K562 (cell line): ENCODE results near the gene NOD2. TPM values are rescaled to one million over a fixed set of nuclear protein-coding genes. Genes with fewer than 3 reads are reported as not detected.

ENCODE experiments used
- CBX5 ChIP-seq: IDR thresholded peaks from 2 replicates; pipeline ENCODE4 v1.6.1; 2014; ENCODE audit warnings: low read depth, borderline replicate concordance
- DEAF1 ChIP-seq: fragments of 450-650 bp; formaldehyde crosslinking; IDR thresholded peaks from 2 replicates; pipeline ENCODE4 v1.4.0; 2020; ENCODE audit warnings: mild to moderate bottlenecking, moderate library complexity
- ELK1 ChIP-seq: sonication (generic); formaldehyde crosslinking; IDR thresholded peaks from 2 replicates; pipeline ENCODE4 v1.8.1; 2022; ENCODE audit warnings: missing genetic modification reagents
- FIP1L1 ChIP-seq: fragments of 200-400 bp; formaldehyde crosslinking; IDR thresholded peaks from 2 replicates; pipeline ENCODE4 v1.6.1; 2018; ENCODE audit warnings: mild to moderate bottlenecking, low read depth, low read length; ENCODE audit not compliant: poor library complexity, severe bottlenecking
- HOXB6 ChIP-seq: fragments of 250-450 bp; sonication (Bioruptor Pico); IDR thresholded peaks from 2 replicates; pipeline ENCODE4 v1.5.1; 2022; ENCODE audit warnings: mild to moderate bottlenecking, borderline replicate concordance
- RAD21 ChIP-seq, 2 experiments: fragments of 250-450 bp in 1 of 2; fragments of 450-650 bp in 1 of 2; sonication (Bioruptor Pico) in 1 of 2; formaldehyde crosslinking in 1 of 2; IDR thresholded peaks in 1 of 2; conservative IDR thresholded peaks in 1 of 2; 2 replicates each; pipeline versions ENCODE4 v1.4.0 to v1.8.0; 2020 to 2022; ENCODE audit warnings: mild to moderate bottlenecking in 2 of 2, moderate library complexity in 1 of 2
- REST ChIP-seq, 2 experiments: fragments of 450-650 bp; formaldehyde crosslinking in 1 of 2; IDR thresholded peaks; 2 replicates each; pipeline versions ENCODE4 v1.4.0 to v1.6.1; 2014 to 2020; ENCODE audit warnings: mild to moderate bottlenecking in 2 of 2, borderline replicate concordance in 1 of 2, low read depth in 1 of 2
- polyA plus RNA-seq, 8 experiments: library from polyadenylated mRNA; depleted of rRNA in 4 of 8; stranded (reverse) in 5 of 8; unstranded in 3 of 8; fragments of >200 nt; fragmentation: Nextera tagmentation in 2 of 8; fragmentation: Illumina TruSeq in 1 of 8; extraction: Ambion mirVana in 2 of 8; extraction: Trizol in 1 of 8; gene quantifications; 2 replicates each; pipeline versions ENCODE4 v1.2.1 to v1.2.3, GENCODE V29; 2011 to 2014; ENCODE audit warnings: inconsistent platforms in 1 of 8, missing spikeins in 1 of 8
- total RNA-seq, 7 experiments: library from RNA; depleted of rRNA in 6 of 7; stranded (reverse); fragments of >200 nt in 6 of 7; fragmentation: Illumina TruSeq in 2 of 7; extraction: Trizol in 2 of 7; gene quantifications; 2 replicates each; pipeline versions ENCODE4 v1.2.1 to v1.2.3, GENCODE V29; 2011 to 2021; ENCODE audit warnings: low replicate concordance in 1 of 7

Gene NOD2
- total and polyA plus RNA-seq, 9 of the 15 experiments (the other 6 are each of a cell fraction or from before 2014, with no cell fraction given): 0.04 TPM; not detected in 8

GRCh38 chr16:50671644-50672260 is 21.7 kb upstream of the NOD2 start (continued):
- TF ChIP-seq FIP1L1: no peak
- TF ChIP-seq CBX5: peak; percentile 98
- peak; percentile 62 for TF ChIP-seq DEAF1
- TF ChIP-seq REST (IDR thresholded peaks at IDR 0.05; ENCODE audit: borderline replicate concordance): peak; percentile 76
- TF ChIP-seq REST (CRISPR knock-in tag; IDR thresholded peaks at IDR 0.05; ENCODE audit: low read depth): no peak
- no peak for TF ChIP-seq HOXB6
- TF ChIP-seq ELK1 (CRISPR knock-in tag): no peak
- TF ChIP-seq RAD21 (CRISPR knock-in tag; conservative IDR thresholded peaks at IDR 0.05 in 1 of 2, IDR thresholded peaks at IDR 0.05 in 1 of 2): peak; percentile 79 to 89
